Keratinocyte (primary cell): ENCODE data around the gene CDH12. TPM values are rescaled to one million over a fixed set of nuclear protein-coding genes. Genes with fewer than 3 reads are reported as not detected.

Source experiments
- DNase-seq: peaks from one replicate; pipeline ENCODE4 v3.0.0-alpha.2; 2011; ENCODE audit warnings: low read depth, missing footprints, low spot score
- FAIRE-seq: peaks from 2 replicates; lab custom pipeline; 2011; peaks lifted over from hg19 to GRCh38; lab: Jason Lieb, UNC
- H2AFZ ChIP-seq: 2 replicates; pipeline ENCODE4 v1.6.0; 2012; ENCODE audit warnings: low read length, control low read depth, inconsistent platforms; ENCODE audit not compliant: control insufficient read depth
- H3K27ac ChIP-seq: 2 replicates; pipeline ENCODE4 v1.5.1; 2011; ENCODE audit warnings: low read length; ENCODE audit not compliant: control insufficient read depth, insufficient read depth
- H3K27me3 ChIP-seq: 3 replicates; pipeline ENCODE4 v1.6.0; 2011; ENCODE audit warnings: low read length; ENCODE audit not compliant: control insufficient read depth, insufficient read depth; ENCODE audit errors: extremely low read depth
- H3K36me3 ChIP-seq, 2 experiments: 2 replicates in 1 of 2; 3 replicates in 1 of 2; pipeline ENCODE4 v1.5.1; 2011; ENCODE audit warnings: low read length in 2 of 2, mild to moderate bottlenecking in 1 of 2; ENCODE audit not compliant: control insufficient read depth in 2 of 2, insufficient read depth in 2 of 2; ENCODE audit errors: extremely low read depth in 1 of 2
- H3K4me1 ChIP-seq: 3 replicates; pipeline ENCODE4 v1.5.1; 2011; ENCODE audit warnings: low read length; ENCODE audit not compliant: control insufficient read depth, insufficient read depth; ENCODE audit errors: extremely low read depth
- H3K4me2 ChIP-seq: 3 replicates; pipeline ENCODE4 v1.6.0; 2011; ENCODE audit warnings: low read depth, low read length; ENCODE audit not compliant: control insufficient read depth, insufficient read depth; ENCODE audit errors: extremely low read depth
- H3K4me3 ChIP-seq, 3 experiments: fragments of 200-600 bp in 1 of 3; sonication (generic) in 1 of 3; 2 replicates in 2 of 3; 3 replicates in 1 of 3; pipeline ENCODE4 v1.5.1; 2011 to 2016; ENCODE audit warnings: low read length in 3 of 3, mild to moderate bottlenecking in 3 of 3, control low read depth in 2 of 3, inconsistent platforms in 1 of 3, low read depth in 1 of 3, mixed read lengths in 1 of 3, mixed run types in 1 of 3, moderate library complexity in 1 of 3; ENCODE audit not compliant: control insufficient read depth in 2 of 3, insufficient read depth in 2 of 3; ENCODE audit errors: extremely low read depth in 1 of 3
- H3K79me2 ChIP-seq: 2 replicates; pipeline ENCODE4 v1.6.0; 2012; ENCODE audit warnings: low read length; ENCODE audit not compliant: control insufficient read depth, insufficient read depth
- H3K9ac ChIP-seq: 3 replicates; pipeline ENCODE4 v1.6.0; 2011; ENCODE audit warnings: low read length; ENCODE audit not compliant: control insufficient read depth, insufficient read depth; ENCODE audit errors: extremely low read depth
- H3K9me1 ChIP-seq: 3 replicates; pipeline ENCODE4 v1.6.0; 2011; ENCODE audit warnings: low read length; ENCODE audit not compliant: control insufficient read depth, insufficient read depth; ENCODE audit errors: extremely low read depth
- H3K9me3 ChIP-seq: 2 replicates; pipeline ENCODE4 v1.5.1; 2012; ENCODE audit warnings: low read depth, low read length; ENCODE audit not compliant: control insufficient read depth
- H4K20me1 ChIP-seq: 3 replicates; pipeline ENCODE4 v1.6.0; 2011; ENCODE audit warnings: low read length; ENCODE audit not compliant: control insufficient read depth, insufficient read depth; ENCODE audit errors: extremely low read depth
- EZH2 ChIP-seq: IDR thresholded peaks from one replicate; pipeline ENCODE4 v1.6.1; 2012; ENCODE audit warnings: inconsistent platforms, mild to moderate bottlenecking, low read length, moderate library complexity
- dilution Hi-C: fragments of 300-500 bp; cut with MboI; formaldehyde crosslinking; loops from one replicate; pipeline ENCODE4 v1.7.0; 2020; ENCODE audit warnings: low sequenced_read_pairs; ENCODE audit not compliant: extremely low pct_ligation_motif_present
- polyA plus RNA-seq, 5 experiments: library from polyadenylated mRNA; depleted of rRNA in 3 of 5; stranded (reverse) in 3 of 5; stranded (forward) in 1 of 5; unstranded in 1 of 5; fragments of >200 nt; gene quantifications; 1 replicate in 1 of 5; 2 replicates in 3 of 5; 3 replicates in 1 of 5; pipeline versions ENCODE4 v1.2.1 to v1.2.3, GENCODE V29; 2011 to 2012; ENCODE audit warnings: missing spikeins in 2 of 5, low read depth in 1 of 5, low replicate concordance in 1 of 5
- TF ChIP-seq, protein P1 (sequence below), 3 experiments: IDR thresholded peaks in 1 of 3; conservative IDR thresholded peaks in 1 of 3; optimal IDR thresholded peaks in 1 of 3; 2 replicates in 2 of 3; 3 replicates in 1 of 3; pipeline versions ENCODE3 to v1.5.1; 2011; ENCODE audit warnings: low read length in 3 of 3, mild to moderate bottlenecking in 3 of 3, moderate library complexity in 2 of 3, control low read depth in 1 of 3, inconsistent platforms in 1 of 3; ENCODE audit not compliant: insufficient read depth in 2 of 3; ENCODE audit errors: extremely low read depth in 1 of 3

CDH12 gene
- polyA plus RNA-seq, 1 donor (not counting 4 experiments of a cell fraction or from before 2014, with no cell fraction given), result not detected

GRCh38 chr5:22245770-22246169, 607.4 kb downstream of the CDH12 start:
- H3K27ac ChIP-seq, result no peak overlapping the region
- no peaks in the 10 kb centered on the region for H3K9me1 ChIP-seq
- H3K4me3 ChIP-seq, result no peak overlapping the region
- TF ChIP-seq, protein P1, sequence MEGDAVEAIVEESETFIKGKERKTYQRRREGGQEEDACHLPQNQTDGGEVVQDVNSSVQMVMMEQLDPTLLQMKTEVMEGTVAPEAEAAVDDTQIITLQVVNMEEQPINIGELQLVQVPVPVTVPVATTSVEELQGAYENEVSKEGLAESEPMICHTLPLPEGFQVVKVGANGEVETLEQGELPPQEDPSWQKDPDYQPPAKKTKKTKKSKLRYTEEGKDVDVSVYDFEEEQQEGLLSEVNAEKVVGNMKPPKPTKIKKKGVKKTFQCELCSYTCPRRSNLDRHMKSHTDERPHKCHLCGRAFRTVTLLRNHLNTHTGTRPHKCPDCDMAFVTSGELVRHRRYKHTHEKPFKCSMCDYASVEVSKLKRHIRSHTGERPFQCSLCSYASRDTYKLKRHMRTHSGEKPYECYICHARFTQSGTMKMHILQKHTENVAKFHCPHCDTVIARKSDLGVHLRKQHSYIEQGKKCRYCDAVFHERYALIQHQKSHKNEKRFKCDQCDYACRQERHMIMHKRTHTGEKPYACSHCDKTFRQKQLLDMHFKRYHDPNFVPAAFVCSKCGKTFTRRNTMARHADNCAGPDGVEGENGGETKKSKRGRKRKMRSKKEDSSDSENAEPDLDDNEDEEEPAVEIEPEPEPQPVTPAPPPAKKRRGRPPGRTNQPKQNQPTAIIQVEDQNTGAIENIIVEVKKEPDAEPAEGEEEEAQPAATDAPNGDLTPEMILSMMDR (optimal IDR thresholded peaks at IDR 0.05 in 1 of 3, IDR thresholded peaks at IDR 0.05 in 1 of 3, conservative IDR thresholded peaks at IDR 0.05 in 1 of 3; ENCODE audit: extremely low read depth in 1 of 3, insufficient read depth in 2 of 3, low read length in 3 of 3), result no peak
- TF ChIP-seq EZH2, result no peak
- H4K20me1 ChIP-seq, result no peaks in the 10 kb centered on the region
- DNase-seq (no peak), FAIRE-seq (no peak)
- no peak overlapping the region for H2AFZ ChIP-seq
- no peaks in the 10 kb centered on the region for H3K9me3 ChIP-seq
- dilution Hi-C loops, result no loop called here
- H3K27me3 ChIP-seq, result no peaks in the 10 kb centered on the region
- no peaks in the 10 kb centered on the region for H3K36me3 ChIP-seq
- H3K9ac ChIP-seq, result no peak overlapping the region
- no peaks in the 10 kb centered on the region for H3K4me1 ChIP-seq
- no peak overlapping the region for H3K4me2 ChIP-seq
- no peaks in the 10 kb centered on the region for H3K79me2 ChIP-seq

- Histone ChIP-seq H3K4me1 (no peaks in the 10 kb centered on the region), H3K4me2 (no peak overlapping the region), H3K79me2 (no peaks in the 10 kb centered on the region), H3K27me3 (no peaks in the 10 kb centered on the region), H3K9me3 (no peaks in the 10 kb centered on the region), H3K9ac (no peak overlapping the region), H4K20me1 (no peaks in the 10 kb centered on the region), H3K36me3 (no peaks in the 10 kb centered on the region), H2AFZ (no peak overlapping the region), H3K4me3 (no peak overlapping the region), H3K9me1 (no peaks in the 10 kb centered on the region), H3K27ac (no peak overlapping the region)
- dilution Hi-C loops, result no loop called here
- FAIRE-seq (no peak), DNase-seq (no peak)
- no peak for TF ChIP-seq EZH2
- TF ChIP-seq, protein P1 (optimal IDR thresholded peaks at IDR 0.05 in 1 of 3, IDR thresholded peaks at IDR 0.05 in 1 of 3, conservative IDR thresholded peaks at IDR 0.05 in 1 of 3; ENCODE audit: extremely low read depth in 1 of 3, insufficient read depth in 2 of 3, low read length in 3 of 3), result no peak
Observed at GRCh38 chr5:22242532-22242931, 610.6 kb downstream of the CDH12 start.
